SIG-M5 treated with dmso at 0.1 percent for 504 hours (cell line): ENCODE data around the gene TMEM72.
A peak's percentile ranks its signal among the peaks of the same experiment; 100 is the strongest.
"Not testable (repeated sequence)": the region's sequence is repeated elsewhere in the genome, so short reads cannot be mapped to it uniquely, and the experiment has no call there.

ENCODE experiments used
- DNase-seq: peaks from one replicate; lab custom pipeline; 2025; ENCODE audit not compliant: unreplicated experiment; lab: John Stamatoyannopoulos, UW

Gene TMEM72

DNA sequence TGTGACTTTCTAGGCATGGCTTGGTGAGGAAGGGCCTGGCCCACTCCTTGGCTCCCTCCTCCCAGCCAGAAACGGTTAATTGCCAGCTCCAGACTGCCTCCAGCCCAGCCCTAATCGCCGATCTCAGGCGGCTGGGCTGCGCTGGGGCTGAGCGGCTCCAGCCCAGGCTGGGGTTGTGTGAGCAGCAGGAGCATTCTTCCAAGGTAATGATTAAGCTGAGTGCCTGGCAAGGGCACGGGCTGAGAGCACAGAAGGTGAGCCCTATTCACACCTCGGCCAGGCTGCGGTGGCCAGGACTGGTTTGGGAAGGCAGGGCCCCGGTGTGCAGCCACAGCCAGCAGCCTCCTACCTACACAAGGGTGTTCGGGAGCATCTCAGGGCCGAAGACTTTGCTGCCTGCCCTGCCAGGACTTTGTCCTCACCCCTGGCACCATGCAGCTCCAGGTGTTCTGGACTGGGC is at the start of gene TMEM72:
Gene TMEM72 (plus strand): TSS at position 257 of the 460 bp plus-strand sequence. CDS start 176 bp downstream, at position 433.
- no peak for DNase-seq

DNA sequence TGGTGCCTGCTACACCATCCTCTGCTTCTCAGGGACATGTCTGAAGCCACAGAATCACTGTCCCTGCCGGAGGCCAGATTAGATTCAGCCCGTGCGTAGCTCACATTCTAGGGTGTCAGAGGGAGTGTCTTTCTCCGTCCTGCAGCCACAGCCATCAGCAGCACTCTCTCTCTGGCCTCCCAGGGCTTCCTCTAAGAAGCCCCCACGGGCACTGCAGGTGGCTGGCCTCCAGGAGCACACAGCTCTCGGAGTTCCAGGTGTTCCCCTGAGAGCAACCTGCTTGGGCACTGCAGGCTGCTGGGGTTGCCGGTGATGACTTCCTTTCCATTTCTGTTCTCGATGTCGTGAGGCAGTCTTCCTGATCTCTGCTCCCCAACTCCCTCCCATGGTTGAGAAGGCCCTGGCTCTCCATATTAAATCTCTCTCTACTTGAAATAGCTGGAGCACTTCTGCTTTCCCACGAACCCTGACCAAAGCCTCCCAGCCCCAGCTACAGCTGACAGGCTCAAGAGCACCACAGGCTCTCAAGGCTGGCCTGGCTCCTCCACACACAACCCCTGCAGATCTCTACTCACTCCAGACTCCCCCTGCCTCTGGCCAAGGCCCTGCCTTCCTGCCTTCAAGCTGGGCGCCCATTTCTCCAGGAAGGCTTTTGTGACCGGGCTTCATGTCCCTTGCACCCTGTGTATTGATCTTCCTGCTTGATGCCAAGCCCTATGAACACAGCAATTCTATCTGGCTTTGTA is 49.0 kb upstream of the TMEM72 start:
- DNase-seq: no peak

DNA sequence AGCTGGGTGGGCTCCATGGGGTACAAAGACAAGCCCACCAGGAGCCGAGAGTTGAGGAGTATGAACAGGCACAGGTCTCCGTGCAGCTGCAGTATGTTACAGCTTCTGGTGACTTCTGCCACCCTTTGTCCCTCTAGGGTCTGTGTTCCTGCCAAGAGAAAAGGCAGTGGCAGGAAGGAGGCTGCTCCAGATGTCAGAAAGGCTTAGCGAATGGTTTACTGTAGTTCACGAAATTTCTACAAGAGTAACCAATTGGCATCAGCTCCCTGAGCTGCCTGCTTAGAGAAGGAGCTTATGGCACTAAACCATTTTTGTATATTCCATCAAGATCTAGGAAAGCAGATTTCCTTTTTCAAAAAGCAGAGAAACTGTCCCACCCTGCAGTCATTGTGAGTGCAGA is 48.2 kb upstream of the TMEM72 start:
- no peak for DNase-seq

DNA sequence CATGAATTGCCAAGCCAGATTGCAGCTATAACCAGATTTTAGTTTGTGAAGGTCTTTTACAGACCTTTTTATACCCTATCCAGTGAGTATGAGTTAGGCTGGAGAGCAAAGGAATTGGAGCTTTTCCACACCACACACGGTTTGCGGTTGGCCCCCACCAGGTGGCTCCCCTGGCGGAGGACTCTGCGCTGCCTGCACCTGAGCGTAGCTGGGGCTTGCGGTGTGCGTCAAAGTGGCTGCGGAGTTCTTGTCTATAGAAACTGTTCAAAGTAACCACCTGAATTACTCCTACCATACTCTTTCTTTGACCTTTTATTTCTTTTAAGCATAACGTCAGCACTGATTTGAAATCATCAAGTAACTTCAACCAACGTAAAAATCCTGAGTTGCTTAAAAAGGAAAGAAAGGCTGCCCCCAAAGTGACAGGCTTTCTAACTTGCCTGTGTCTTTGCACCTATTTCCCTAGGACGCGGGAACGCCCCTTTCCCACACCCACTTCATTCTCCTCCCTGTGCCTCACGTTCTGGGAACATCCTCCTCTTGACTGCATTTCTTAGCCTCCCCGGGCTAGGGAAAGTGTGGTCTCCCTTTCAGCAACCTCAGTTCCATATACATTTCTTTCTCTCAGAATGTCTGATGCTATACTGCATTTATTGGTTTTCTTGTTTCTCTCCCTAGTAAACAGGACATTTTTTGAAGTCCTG is 47.6 kb upstream of the TMEM72 start:
- DNase-seq: no peak

DNA sequence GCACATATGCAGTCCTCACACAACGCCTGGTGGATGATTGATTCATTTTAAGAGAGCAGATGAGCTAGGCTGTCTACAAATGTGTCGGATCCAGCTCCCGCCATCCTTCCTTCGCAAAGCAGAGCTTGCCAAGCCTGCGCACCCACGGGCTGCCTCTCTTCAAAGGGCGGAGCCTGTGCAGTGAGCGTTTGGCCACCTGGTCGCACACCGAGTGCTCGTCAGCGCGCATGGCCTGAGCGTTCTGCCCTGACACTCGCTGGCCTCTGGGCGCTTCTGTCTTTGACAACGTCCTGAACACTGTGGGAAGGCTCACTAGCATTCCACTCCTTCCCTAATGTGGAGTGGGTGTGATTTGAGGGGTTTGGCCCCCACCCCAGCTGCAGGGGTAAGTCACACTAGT is 47.1 kb upstream of the TMEM72 start:
- no peak for DNase-seq

DNA sequence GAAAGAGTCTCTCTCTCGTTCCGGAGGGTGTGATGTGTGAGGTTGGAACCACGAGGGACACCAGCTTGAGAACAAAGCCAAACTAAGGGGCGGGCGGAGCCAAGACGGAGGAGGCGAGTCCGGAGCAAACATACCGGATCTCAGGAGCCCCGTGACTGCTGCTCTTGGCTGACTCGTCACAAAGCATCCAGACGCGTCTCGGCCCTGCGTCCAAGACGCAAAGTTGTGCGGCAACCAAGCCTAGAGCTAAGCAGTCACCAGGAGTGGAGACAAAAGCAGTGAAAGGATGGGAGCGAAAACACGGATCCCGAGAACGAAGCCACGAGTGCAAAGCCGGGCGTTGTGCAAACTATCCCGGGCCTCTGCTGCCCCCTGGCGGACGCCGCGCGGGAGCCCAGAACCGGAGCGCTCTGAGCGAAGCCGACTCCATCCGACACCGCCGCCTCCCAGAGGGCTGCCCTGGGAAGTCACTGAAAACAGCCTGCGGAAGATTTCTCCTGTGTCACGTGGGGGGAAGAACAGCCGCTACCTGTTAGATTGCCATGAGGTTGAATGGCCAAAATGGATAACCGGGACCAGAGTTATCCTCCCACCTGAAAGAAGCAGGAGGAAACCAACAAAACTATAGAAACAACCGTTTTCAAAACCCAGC is 46.4 kb upstream of the TMEM72 start:
- peak; percentile 80 for DNase-seq

DNA sequence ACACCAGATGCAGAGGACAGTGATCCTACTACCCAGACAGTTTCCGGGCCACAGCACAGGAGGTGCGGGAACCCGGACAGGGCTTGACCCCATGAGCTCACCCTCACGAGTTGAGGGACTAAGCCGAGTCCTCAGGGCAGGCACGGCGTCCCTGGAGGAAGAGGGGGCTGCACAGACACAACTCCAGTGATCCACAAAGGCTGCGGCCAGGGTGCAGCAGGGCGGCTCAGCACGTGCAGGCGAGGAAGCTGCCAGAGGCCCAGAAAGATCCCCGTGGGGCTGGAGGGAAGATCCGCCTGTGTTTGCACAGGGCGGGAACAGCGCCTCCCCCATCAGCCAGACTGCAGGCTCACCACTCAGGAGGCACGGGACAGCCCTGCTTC is 45.9 kb upstream of the TMEM72 start:
- DNase-seq: no peak

DNA sequence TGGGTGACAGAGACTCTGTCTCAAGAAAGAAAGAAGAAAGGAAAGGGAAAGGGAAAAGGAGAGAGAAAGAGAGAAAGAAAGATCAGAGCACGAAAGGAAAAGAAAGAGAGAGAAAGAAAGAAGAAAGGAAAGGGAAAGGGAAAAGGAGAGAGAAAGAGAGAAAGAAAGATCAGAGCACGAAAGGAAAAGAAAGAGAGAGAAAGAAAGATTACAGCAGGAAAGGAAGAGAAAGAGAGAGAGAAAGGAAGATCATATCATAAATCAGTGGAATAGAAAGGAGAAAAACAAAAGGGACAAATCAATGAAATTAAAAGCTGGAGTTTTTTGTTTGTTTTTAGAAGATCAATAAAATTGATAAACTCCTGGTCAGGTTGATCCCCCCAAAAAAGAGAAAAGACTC is 44.8 kb upstream of the TMEM72 start:
- not testable (repeated sequence) for DNase-seq

DNA sequence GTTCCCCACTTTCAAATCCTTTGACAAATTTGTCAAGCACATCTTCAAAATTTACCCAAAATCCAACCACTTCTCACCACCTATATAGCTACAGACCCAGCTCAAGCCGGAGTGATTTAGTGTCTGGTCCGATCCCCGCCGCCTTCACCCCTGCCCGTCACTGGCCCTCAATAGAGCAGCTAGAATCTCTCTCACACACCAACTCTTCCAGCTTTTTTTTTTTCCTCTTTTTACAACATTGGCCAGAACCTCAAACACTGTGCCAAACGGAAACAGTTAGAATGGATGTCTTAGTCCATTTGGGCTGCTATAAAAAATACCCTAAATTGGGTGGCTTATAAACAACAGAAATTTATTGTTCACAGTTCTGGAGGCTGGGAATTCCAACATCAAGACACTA is 41.1 kb upstream of the TMEM72 start:
- DNase-seq: no peak

DNA sequence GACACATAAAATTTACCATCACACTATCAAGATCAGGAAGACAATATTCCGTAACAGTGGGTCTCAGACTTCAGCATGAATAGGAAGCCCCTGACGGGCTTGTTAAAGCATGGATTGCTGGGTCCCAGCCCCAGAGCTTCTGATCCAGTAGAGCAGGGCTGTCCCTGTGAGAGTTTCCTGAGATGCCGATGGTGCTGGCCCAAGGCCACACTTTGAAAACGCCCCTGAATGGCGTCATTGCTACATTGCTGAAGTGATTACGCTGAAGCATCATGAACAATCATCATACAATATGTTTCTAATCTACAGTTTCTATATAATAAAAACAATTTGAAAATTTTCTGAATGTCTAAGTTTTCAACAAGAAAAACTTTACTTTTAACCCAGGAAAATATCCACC is 38.0 kb upstream of the TMEM72 start:
- DNase-seq: no peak

DNA sequence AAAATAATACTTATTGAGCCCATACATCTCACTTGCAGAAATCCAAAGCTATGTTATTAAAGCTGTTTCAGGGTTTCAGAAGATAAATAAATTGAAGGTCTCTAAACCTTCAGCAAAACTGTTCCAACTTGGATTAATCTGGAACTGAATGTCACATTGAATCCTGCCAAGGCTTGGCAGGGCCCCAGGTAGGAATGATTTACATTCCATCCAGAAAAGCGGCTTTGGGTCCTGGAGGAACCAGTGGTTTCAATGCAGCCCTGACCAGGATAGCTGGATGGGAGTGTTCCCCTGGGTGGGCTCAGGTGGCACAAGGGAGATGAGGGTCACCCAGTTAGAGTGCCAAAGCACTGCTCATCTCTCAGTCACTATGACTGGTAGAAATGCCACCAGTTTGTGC is 37.0 kb upstream of the TMEM72 start:
- DNase-seq: no peak

DNA sequence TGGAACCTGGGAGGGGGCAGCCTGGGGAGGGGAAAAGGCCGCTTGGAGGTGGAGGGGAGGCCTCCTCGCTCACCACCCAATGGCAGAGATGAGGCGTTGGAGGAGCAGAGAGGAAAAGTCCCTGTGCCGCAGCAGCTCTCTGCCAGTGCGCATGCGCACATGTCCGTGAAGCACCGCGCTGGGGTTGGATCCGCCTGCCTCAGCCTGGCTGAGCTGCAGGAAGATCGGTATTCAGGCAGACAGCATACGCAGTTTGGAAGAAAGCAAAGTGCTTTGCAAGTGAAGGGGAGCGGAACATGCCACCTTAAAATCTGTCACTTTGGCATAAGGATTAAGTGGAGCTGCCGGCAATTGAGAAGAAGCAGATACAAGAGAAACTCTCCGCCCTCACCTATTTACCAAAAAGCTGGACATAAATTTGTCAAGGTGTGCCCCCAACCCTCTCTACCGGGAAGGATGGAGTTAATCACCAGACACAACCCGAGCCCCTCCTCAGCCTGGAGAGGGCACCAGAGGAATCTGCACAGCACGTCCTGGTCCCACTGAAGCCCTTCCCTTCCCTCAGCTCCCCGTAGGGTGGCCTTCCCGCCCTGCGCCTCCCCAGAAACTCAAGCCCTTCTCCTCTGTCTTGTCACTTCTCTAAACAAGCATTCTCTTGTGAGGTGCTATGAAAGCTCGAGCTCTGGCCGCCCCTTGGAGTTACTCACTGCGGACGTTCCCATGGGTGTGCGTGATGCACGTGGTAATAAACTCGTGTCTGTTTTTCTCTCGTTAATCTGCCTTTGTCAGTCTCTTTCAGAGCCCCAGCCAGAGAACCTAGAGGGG is 32.2 kb upstream of the TMEM72 start:
- DNase-seq: peak; percentile 50

DNA sequence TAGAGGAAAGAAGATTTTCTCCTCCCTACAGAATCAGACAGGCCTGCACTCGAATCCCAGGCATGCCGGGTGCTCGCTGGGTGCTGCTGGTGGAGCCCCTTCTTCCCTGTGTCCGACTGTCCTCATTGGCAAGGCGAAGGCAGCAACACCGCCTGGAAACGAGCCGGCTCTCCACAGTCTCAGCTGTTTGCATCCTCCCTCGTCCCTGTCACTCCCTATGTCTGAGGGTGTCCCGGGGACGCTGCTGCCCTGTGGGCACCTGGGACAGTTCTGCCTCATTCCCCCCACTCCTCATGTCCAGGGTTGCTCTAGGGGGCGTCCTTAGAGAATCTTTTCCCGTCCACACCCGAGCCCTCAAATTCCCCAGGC is 31.6 kb upstream of the TMEM72 start:
- DNase-seq: no peak

DNA sequence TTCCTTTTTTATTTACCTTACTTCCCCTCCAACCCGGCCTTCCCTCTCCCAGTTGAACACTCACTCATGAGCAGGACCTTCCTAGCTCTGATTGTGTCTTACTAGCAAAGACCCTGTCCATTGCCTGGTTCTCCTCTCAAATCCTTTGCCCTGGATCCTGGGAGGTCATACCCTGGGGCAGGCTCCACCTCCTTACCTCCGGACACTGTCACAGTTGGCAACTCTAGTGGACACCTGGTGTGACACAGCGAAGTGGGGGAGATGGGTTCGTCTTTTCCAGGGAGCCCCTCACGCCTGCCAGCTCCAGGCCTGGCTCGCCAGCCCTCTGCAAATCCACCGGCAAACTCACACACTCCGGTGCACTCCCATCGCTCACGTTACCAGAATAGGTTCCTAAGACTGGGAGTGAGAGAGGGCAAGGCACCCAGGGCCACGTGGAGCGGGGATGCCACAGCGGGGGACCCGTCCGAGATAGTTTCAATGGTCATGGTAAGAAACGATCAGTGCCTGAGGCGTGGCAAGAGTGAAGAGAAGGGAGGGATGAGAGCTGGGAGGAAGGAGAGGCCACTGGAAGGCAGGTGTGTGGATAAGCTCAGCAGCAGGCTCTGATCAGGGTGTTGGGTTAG is 30.9 kb upstream of the TMEM72 start:
- DNase-seq: no peak

DNA sequence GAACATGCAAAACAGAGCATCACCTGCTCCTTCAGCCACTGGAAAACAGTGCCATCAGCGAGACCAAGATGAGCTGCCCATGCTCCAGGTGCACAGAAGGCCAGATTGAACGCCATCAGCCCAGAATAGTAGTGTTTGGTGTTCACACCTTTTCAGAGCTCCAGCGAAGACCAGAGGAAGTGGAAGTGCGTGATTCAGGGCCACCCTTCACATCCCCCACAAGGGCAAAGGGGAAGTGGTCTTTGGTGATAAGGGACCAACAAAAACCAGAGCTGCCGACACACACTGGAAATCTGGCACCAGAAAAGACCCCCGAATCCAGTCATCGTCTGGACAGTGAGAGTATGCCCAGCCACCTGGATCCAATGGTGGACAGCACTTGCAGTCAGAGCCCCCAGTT is 29.5 kb upstream of the TMEM72 start:
- no peak for DNase-seq

DNA sequence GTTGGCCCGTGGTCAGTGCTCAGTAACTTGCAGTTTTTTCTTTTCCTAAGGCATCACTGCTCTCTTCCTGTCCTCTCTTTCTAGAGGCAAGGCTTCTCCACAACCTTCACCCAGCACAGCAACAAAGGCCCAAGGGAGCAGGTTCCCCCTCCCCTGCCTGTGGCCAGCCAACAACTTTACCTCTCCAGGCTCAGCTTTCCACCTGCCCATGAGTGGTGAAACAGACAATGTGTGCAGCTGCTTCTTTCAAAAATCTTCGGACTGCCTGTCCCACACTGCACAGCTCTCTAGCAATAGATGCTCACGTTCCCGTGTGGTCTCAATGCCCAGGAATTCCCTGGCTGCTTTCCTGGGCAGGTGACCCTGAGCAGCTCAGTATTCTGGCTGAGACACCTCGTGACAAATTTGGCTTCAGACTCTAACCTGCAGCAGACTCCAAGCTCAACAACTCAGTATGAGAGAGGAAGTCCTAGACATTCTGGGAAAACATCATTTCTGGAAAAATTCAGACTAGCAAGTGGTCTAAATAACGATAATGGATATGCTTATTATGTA is 28.9 kb upstream of the TMEM72 start:
- no peak for DNase-seq

DNA sequence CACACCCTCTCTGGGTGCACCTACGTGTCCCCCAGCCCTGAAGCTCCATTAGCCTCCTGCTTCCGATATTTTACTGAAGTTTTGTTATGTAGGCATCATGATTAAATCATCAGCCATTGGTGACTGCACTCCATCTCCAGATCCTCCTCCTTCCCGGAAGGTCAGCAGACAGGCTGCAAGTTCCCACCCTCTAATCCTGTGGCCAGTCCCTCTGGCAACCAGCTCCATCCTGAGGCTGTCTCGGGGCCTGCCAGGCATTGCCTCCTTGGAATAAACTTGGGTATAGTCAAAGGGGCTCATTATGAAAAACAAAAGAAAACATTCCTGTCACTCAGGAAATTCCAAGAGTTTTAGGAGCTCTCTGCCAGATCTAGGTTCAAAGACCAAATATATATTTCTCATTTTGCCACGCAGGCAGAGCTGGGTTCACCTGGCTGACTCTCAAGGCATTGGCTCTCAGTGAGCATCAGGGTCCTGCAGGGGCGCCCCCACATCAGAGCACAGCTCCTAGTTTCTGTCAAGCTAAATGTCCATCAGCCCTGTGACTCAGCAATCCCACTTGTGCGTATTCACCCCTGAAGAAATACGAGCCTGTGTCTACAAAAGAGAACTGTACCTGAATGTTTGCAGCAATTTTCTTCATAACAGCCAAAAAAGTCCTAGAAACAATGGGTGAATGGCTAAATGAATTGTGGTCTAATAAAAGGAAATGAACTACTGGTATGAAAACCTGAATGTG is 27.4 kb upstream of the TMEM72 start:
- DNase-seq: no peak

DNA sequence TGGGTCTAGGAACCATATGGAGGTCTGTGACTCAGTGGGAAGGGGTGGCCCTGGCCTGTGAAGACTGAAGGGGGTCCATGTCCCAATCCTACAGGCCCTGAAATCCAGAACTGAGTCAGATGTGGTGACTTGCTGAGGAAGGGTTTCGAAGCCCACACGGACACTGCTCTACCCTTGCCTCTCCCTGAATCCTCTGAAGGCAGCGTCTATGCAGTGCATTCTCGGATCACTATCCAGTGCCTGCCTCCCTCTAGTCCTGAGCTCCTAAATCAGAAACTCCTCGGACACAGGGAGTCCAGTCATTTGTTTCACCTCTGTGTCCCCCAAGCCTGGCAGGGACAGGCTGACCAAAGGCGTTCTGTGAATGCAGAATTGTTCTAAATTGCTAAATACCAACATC is 25.4 kb upstream of the TMEM72 start:
- no peak for DNase-seq

DNA sequence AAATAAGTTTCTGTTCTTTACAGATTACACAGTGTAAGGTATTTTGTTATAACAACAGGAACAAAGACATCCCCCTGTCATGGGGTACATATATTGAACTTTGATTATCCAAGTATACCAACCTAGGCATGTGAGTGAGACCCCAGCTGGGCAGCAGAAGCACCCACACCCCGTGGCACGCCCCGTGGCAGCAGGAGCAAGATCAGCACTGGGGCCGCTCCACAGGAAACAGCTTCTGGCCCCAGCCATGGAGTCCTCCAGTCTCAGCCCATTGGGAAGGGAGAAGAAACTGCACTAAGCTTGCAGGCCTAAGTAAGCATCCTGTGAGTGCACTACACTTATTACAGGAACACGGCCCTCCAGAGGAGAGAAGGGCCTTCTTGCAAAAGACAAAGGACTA is 24.2 kb upstream of the TMEM72 start:
- no peak for DNase-seq

DNA sequence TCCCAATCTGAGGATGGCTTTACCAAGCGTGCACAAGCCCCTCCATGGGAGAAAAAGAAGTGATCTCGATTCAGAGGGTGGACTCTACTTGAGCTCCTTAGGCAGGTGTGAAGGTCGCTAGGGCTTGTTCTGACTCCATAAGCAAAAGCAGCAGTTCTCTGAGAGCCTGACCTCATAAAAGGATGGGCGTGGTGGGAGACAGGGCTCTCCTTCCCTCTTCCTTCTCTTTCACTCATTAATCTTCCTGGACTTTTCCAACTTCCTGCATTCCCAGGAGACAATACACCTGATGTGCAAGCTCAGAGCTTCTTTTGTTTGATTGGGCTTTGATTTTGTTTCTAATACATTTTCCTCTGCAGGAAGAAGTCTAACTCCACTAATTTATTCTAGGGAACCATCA is 22.3 kb upstream of the TMEM72 start:
- DNase-seq: no peak
